SK-N-MC (cell line): ENCODE results near the gene PTPRN2.

ENCODE experiments used
- EZH2 ChIP-seq: fragments of 200-600 bp; sonication (generic); IDR thresholded peaks from one replicate; pipeline ENCODE4 v1.6.1; 2017; ENCODE audit warnings: antibody characterized with exemption
- POLR2AphosphoS5 ChIP-seq: IDR thresholded peaks from 2 replicates; pipeline ENCODE4 v1.6.1; 2012; ENCODE audit warnings: mild to moderate bottlenecking, low read depth, low read length, borderline replicate concordance

GRCh38 chr7:158030071-158030470 is 557.6 kb downstream of the PTPRN2 start:
- no peak for TF ChIP-seq EZH2
- TF ChIP-seq POLR2AphosphoS5, result no peak
